Neural cell (in vitro differentiated cells): ENCODE results near the gene DDX25. TPM values are rescaled to one million over a fixed set of nuclear protein-coding genes. Genes with fewer than 3 reads are reported as not detected.

Experiments used
- H2AFZ ChIP-seq: fragments of 200-600, 300-800 bp; sonication (generic), shearing (Covaris generic); 2 replicates; pipeline ENCODE4 v1.6.0; 2014; ENCODE audit warnings: low read depth, mild to moderate bottlenecking, antibody characterized with exemption, low read length, moderate library complexity
- H3F3A ChIP-seq: fragments of 200-600 bp; shearing (Covaris generic); 2 replicates; pipeline ENCODE4 v1.6.1; 2016; ENCODE audit warnings: mild to moderate bottlenecking, moderate library complexity, mixed read lengths, antibody characterized with exemption, low read length; ENCODE audit not compliant: insufficient read depth, poor library complexity, severe bottlenecking
- H3K27ac ChIP-seq: fragments of 200-600, 300-800 bp; sonication (generic), shearing (Covaris generic); 2 replicates; pipeline ENCODE4 v1.5.1; 2014; ENCODE audit warnings: mild to moderate bottlenecking, low read length, moderate library complexity
- H3K27me3 ChIP-seq: fragments of 300-800, 200-600 bp; sonication (generic), shearing (Covaris generic); 2 replicates; pipeline ENCODE4 v1.6.0; 2014; ENCODE audit warnings: mild to moderate bottlenecking, low read depth, low read length, moderate library complexity; ENCODE audit not compliant: insufficient read depth
- H3K36me3 ChIP-seq: fragments of 300-800, 200-600 bp; sonication (generic), shearing (Covaris generic); 2 replicates; pipeline ENCODE4 v1.5.1; 2014; ENCODE audit warnings: mild to moderate bottlenecking, antibody characterized with exemption, low read length, moderate library complexity; ENCODE audit not compliant: insufficient read depth
- H3K4me2 ChIP-seq: fragments of 300-800, 200-600 bp; sonication (generic), shearing (Covaris generic); 2 replicates; pipeline ENCODE4 v1.6.0; 2014; ENCODE audit warnings: mild to moderate bottlenecking, low read length
- H3K4me3 ChIP-seq: fragments of 300-800, 200-600 bp; sonication (generic), shearing (Covaris generic); 2 replicates; pipeline ENCODE4 v1.5.1; 2014; ENCODE audit warnings: mild to moderate bottlenecking, low read length, moderate library complexity
- H3K79me2 ChIP-seq: fragments of 200-600 bp; shearing (Covaris generic); replicated peaks from 2 replicates; pipeline ENCODE4 v1.6.0; 2014; ENCODE audit warnings: mild to moderate bottlenecking, low read length, moderate library complexity; ENCODE audit not compliant: insufficient read depth
- H3K9ac ChIP-seq: fragments of 300-800, 200-600 bp; sonication (generic), shearing (Covaris generic); 2 replicates; pipeline ENCODE4 v1.6.1; 2016; ENCODE audit warnings: mild to moderate bottlenecking, low read length, mixed read lengths
- H3K9me2 ChIP-seq: fragments of 200-600 bp; shearing (Covaris generic); 2 replicates; pipeline ENCODE4 v1.6.1; 2016; ENCODE audit warnings: mild to moderate bottlenecking, low read length, mixed read lengths; ENCODE audit not compliant: insufficient read depth
- H3K9me3 ChIP-seq: fragments of 200-600, 300-800 bp; sonication (generic), shearing (Covaris generic); 2 replicates; pipeline ENCODE4 v1.6.1; 2016; ENCODE audit warnings: mild to moderate bottlenecking, mixed run types, low read length, moderate library complexity, mixed read lengths
- H4K20me1 ChIP-seq: fragments of 200-600 bp; shearing (Covaris generic); 2 replicates; pipeline ENCODE4 v1.6.1; 2016; ENCODE audit warnings: mild to moderate bottlenecking, mixed run types; ENCODE audit not compliant: insufficient read depth
- EP300 ChIP-seq: fragments of 450-650 bp; conservative IDR thresholded peaks from 2 replicates; pipeline ENCODE4 v1.6.1; 2014; ENCODE audit warnings: antibody characterized with exemption, mild to moderate bottlenecking, moderate library complexity; ENCODE audit not compliant: poor library complexity, severe bottlenecking
- EZH2 ChIP-seq: fragments of 200-600, 300-800 bp; shearing (Covaris generic), sonication (generic); IDR thresholded peaks from 2 replicates; pipeline ENCODE4 v1.6.1; 2014; ENCODE audit warnings: antibody characterized with exemption, low read length, borderline replicate concordance, mild to moderate bottlenecking; ENCODE audit not compliant: insufficient read depth, poor library complexity, severe bottlenecking
- MXI1 ChIP-seq: fragments of 450-650 bp; conservative IDR thresholded peaks from 2 replicates; pipeline ENCODE4 v1.6.1; 2014; ENCODE audit warnings: antibody characterized with exemption, mild to moderate bottlenecking; ENCODE audit not compliant: poor library complexity, severe bottlenecking
- POLR2AphosphoS5 ChIP-seq: IDR thresholded peaks from 2 replicates; pipeline ENCODE4 v1.6.1; 2012
- RAD21 ChIP-seq: fragments of 450-650 bp; conservative IDR thresholded peaks from 2 replicates; pipeline ENCODE4 v1.6.1; 2014; ENCODE audit warnings: antibody characterized with exemption, mild to moderate bottlenecking, moderate library complexity
- SMC3 ChIP-seq: fragments of 450-650 bp; conservative IDR thresholded peaks from 2 replicates; pipeline ENCODE4 v1.6.1; 2014; ENCODE audit warnings: antibody characterized with exemption, mild to moderate bottlenecking, moderate library complexity; ENCODE audit not compliant: poor library complexity
- TAF1 ChIP-seq: IDR thresholded peaks from 2 replicates; pipeline ENCODE4 v1.6.1; 2012; ENCODE audit warnings: low read depth
- polyA plus RNA-seq: library from polyadenylated mRNA; depleted of rRNA; stranded (reverse); fragments of >200 nt; gene quantifications from 2 replicates; pipeline ENCODE4 v1.2.3, GENCODE V29; 2014
- TF ChIP-seq, protein P1 (sequence below): fragments of 450-650 bp; IDR thresholded peaks from 2 replicates; pipeline ENCODE4 v1.5.1; 2014; ENCODE audit warnings: antibody characterized with exemption, mild to moderate bottlenecking, moderate library complexity; ENCODE audit not compliant: poor library complexity, severe bottlenecking
- TF ChIP-seq, protein P2 (sequence below): IDR thresholded peaks from 2 replicates; pipeline ENCODE4 v1.6.1; 2012; ENCODE audit warnings: borderline replicate concordance

The DDX25 gene
- polyA plus RNA-seq, 1 donor from 2014 or later = 66.4 TPM

DNA sequence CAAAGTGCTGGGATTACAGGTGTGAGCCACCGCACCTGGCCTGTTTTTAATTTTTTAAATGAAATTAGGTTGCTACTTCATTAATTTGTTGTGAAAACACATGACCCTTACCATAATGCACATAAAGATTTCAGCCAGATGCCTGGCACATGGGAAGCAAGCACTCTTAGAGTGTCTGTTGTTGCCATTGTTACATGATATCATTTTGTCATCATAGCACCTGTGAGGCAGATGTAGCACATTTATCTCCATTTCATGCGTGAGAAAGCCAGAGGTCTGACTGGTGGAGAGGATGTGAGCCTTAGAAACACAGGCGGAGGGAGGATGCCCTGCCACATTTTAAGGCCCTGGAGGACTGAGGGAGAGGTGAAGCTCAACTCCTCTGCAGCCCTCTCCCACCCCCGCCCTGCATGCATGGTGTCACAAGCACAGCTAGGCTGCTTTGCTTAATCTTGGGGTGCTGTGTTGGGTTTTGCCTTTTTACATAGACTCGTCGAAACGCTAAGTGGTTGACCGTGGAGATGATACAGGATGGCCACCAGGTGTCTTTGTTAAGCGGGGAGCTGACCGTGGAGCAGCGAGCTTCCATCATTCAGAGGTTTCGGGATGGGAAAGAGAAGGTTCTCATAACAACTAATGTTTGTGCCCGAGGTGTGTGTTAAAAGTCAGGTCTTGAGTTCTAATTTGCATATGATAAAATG is 14.0 kb downstream of the DDX25 start:
- H3F3A ChIP-seq = no peaks in the 10 kb centered on the region

DNA sequence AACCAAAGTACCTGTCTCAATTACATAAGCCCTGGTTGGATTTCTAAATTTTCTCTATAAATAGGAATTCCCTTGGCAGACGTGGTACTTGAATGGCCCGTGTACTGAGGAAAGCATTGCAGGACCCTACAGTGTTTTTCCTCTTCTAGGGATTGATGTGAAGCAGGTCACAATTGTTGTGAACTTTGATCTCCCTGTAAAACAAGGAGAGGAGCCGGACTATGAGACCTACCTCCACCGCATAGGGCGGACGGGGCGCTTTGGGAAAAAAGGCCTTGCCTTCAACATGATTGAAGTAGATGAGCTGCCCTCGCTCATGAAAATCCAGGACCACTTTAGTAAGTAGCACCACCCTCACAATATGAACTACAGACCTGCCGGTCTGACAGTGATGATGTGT is 16.7 kb downstream of the DDX25 start:
- Histone ChIP-seq H3K4me2 (no peak overlapping the region), H3F3A (no peaks in the 10 kb centered on the region), H3K9ac (no peak overlapping the region), H3K36me3 (no peaks in the 10 kb centered on the region), H2AFZ (no peak overlapping the region), H3K4me3 (no peak overlapping the region), H3K9me2 (no peaks in the 10 kb centered on the region), H3K9me3 (no peaks in the 10 kb centered on the region), H3K79me2 (no peaks in the 10 kb centered on the region), H4K20me1 (no peaks in the 10 kb centered on the region), H3K27me3 (no peaks in the 10 kb centered on the region), H3K27ac (no peak overlapping the region)
- TF ChIP-seq EZH2 (no peak), TAF1 (no peak), RAD21 (no peak), SMC3 (no peak), EP300 (no peak), MXI1 (no peak), POLR2AphosphoS5 (no peak)
- TF ChIP-seq, protein P1, sequence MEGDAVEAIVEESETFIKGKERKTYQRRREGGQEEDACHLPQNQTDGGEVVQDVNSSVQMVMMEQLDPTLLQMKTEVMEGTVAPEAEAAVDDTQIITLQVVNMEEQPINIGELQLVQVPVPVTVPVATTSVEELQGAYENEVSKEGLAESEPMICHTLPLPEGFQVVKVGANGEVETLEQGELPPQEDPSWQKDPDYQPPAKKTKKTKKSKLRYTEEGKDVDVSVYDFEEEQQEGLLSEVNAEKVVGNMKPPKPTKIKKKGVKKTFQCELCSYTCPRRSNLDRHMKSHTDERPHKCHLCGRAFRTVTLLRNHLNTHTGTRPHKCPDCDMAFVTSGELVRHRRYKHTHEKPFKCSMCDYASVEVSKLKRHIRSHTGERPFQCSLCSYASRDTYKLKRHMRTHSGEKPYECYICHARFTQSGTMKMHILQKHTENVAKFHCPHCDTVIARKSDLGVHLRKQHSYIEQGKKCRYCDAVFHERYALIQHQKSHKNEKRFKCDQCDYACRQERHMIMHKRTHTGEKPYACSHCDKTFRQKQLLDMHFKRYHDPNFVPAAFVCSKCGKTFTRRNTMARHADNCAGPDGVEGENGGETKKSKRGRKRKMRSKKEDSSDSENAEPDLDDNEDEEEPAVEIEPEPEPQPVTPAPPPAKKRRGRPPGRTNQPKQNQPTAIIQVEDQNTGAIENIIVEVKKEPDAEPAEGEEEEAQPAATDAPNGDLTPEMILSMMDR = no peak
- TF ChIP-seq, protein P2, sequence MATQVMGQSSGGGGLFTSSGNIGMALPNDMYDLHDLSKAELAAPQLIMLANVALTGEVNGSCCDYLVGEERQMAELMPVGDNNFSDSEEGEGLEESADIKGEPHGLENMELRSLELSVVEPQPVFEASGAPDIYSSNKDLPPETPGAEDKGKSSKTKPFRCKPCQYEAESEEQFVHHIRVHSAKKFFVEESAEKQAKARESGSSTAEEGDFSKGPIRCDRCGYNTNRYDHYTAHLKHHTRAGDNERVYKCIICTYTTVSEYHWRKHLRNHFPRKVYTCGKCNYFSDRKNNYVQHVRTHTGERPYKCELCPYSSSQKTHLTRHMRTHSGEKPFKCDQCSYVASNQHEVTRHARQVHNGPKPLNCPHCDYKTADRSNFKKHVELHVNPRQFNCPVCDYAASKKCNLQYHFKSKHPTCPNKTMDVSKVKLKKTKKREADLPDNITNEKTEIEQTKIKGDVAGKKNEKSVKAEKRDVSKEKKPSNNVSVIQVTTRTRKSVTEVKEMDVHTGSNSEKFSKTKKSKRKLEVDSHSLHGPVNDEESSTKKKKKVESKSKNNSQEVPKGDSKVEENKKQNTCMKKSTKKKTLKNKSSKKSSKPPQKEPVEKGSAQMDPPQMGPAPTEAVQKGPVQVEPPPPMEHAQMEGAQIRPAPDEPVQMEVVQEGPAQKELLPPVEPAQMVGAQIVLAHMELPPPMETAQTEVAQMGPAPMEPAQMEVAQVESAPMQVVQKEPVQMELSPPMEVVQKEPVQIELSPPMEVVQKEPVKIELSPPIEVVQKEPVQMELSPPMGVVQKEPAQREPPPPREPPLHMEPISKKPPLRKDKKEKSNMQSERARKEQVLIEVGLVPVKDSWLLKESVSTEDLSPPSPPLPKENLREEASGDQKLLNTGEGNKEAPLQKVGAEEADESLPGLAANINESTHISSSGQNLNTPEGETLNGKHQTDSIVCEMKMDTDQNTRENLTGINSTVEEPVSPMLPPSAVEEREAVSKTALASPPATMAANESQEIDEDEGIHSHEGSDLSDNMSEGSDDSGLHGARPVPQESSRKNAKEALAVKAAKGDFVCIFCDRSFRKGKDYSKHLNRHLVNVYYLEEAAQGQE = no peak

More for the DNA sequence above, 14.0 kb downstream of the DDX25 start:
- H3K9ac ChIP-seq = no peak overlapping the region
- H3K36me3 ChIP-seq = no peaks in the 10 kb centered on the region
- no peak overlapping the region for H2AFZ ChIP-seq
- H3K4me2 ChIP-seq = no peak overlapping the region
- no peak overlapping the region for H3K27ac ChIP-seq
- no peaks in the 10 kb centered on the region for H3K9me2 ChIP-seq
- no peak for TF ChIP-seq EP300
- no peak for TF ChIP-seq TAF1
- TF ChIP-seq, protein P1 = no peak
- no peak for TF ChIP-seq POLR2AphosphoS5
- no peak for TF ChIP-seq SMC3
- no peak for TF ChIP-seq MXI1
- TF ChIP-seq, protein P2 = no peak
- no peak for TF ChIP-seq RAD21
- TF ChIP-seq EZH2 = no peak
- H4K20me1 ChIP-seq = no peaks in the 10 kb centered on the region
- no peaks in the 10 kb centered on the region for H3K79me2 ChIP-seq
- no peaks in the 10 kb centered on the region for H3K27me3 ChIP-seq
- H3K9me3 ChIP-seq = no peaks in the 10 kb centered on the region
- H3K4me3 ChIP-seq = no peak overlapping the region
